GM12891 (cell line): ENCODE results near the gene UNC79.

Experiments used
- PAX5 ChIP-seq: IDR thresholded peaks from 2 replicates; pipeline ENCODE4 v1.6.1; 2011; ENCODE audit warnings: low read length, moderate library complexity, mild to moderate bottlenecking; ENCODE audit not compliant: insufficient read depth, severe bottlenecking
- POLR2A ChIP-seq: IDR thresholded peaks from 2 replicates; pipeline ENCODE4 v1.6.1; 2011; ENCODE audit warnings: low read depth, low read length, control low read depth
- POLR2AphosphoS5 ChIP-seq: IDR thresholded peaks from 2 replicates; pipeline ENCODE4 v1.6.1; 2011; ENCODE audit warnings: low read depth, low read length, control low read depth
- TAF1 ChIP-seq: IDR thresholded peaks from 2 replicates; pipeline ENCODE4 v1.6.1; 2011; ENCODE audit warnings: low read depth, low read length, control low read depth

DNA sequence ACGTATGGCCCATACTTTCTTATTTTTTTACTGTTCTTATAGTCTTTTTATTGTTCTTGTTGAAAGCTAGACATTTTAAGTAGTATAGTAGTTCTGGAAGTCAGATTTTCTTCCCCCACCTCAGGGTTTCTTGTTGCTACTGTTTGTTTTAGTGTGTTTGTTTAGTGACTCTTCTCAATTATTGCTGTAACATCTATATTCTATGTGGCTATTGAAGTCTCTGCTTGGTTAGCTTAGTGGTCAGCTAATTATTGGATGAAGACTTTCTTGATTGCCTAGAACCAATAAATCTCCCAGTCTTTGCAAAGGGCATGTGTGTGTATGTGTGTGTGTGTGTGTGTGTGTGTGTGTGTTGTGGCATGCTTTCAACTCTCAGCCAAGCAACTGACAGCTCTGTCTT is 34.3 kb upstream of the UNC79 start:
- no peak for TF ChIP-seq POLR2A
- TF ChIP-seq TAF1, result no peak
- TF ChIP-seq PAX5, result no peak
- no peak for TF ChIP-seq POLR2AphosphoS5
